ENCODE data around the gene DAPK2. TPM values are rescaled to one million over a fixed set of nuclear protein-coding genes. Genes with fewer than 3 reads are reported as not detected.
"Not testable (repeated sequence)": the region's sequence is repeated elsewhere in the genome, so short reads cannot be mapped to it uniquely, and the experiment has no call there.

Gene DAPK2
- total and polyA plus RNA-seq, 2 donors (not counting 1 experiment from before 2014, with no cell fraction given): 14.4 to 21.4 TPM

GRCh38 chr15:64089543-64090280 lies 43.4 kb upstream of the DAPK2 start:
- H3K4me1 ChIP-seq (ENCODE audit: control insufficient read depth, extremely low read depth, insufficient read depth, low read length): peaks cover 2% of the 10 kb centered on the region
- no peak for DNase-seq (ENCODE audit: low read depth in 2 of 2)
- no peak overlapping the region for H3K27ac ChIP-seq (ENCODE audit: insufficient read depth, low read length)
- H2AFZ ChIP-seq (ENCODE audit: low read length): no peak overlapping the region
- no peak overlapping the region for H3K9ac ChIP-seq (ENCODE audit: insufficient read depth, low read length)
- H3K9me3 ChIP-seq (ENCODE audit: control insufficient read depth, insufficient read depth, low read depth, low read length): no peaks in the 10 kb centered on the region
- peaks cover 5% of the 10 kb centered on the region for H3K36me3 ChIP-seq (ENCODE audit: control insufficient read depth, insufficient read depth, low read length)
- H3K4me2 ChIP-seq (ENCODE audit: extremely low read depth, insufficient read depth, low read length): no peak overlapping the region
- no peaks in the 10 kb centered on the region for H4K20me1 ChIP-seq (ENCODE audit: control insufficient read depth, extremely low read depth, insufficient read depth, low read length)
- no peaks in the 10 kb centered on the region for H3K27me3 ChIP-seq (ENCODE audit: control insufficient read depth, insufficient read depth, low read length)
- H3K4me3 ChIP-seq (replicated peaks in 1 of 4; ENCODE audit: control extremely low read depth in 1 of 4, insufficient read depth in 1 of 4, low read depth in 3 of 4, low read length in 4 of 4): no peak overlapping the region
- peaks cover 22% of the 10 kb centered on the region for H3K79me2 ChIP-seq (ENCODE audit: control insufficient read depth, insufficient read depth, low read length)
- TF ChIP-seq CTCF (conservative IDR thresholded peaks at IDR 0.05 in 1 of 2, IDR thresholded peaks at IDR 0.05 in 1 of 2; ENCODE audit: low read depth in 1 of 2, low read length in 2 of 2) (no peak), EZH2 (IDR thresholded peaks at IDR 0.05; ENCODE audit: low read length, missing control alignments) (no peak)

GRCh38 chr15:64082757-64083156 lies 36.5 kb upstream of the DAPK2 start:
- no peaks in the 10 kb centered on the region for H3K4me1 ChIP-seq (ENCODE audit: control insufficient read depth, extremely low read depth, insufficient read depth, low read length)
- no peak overlapping the region for H2AFZ ChIP-seq (ENCODE audit: low read length)
- no peaks in the 10 kb centered on the region for H3K9me3 ChIP-seq (ENCODE audit: control insufficient read depth, insufficient read depth, low read depth, low read length)
- no peak for DNase-seq (ENCODE audit: low read depth in 2 of 2)
- H3K4me3 ChIP-seq (replicated peaks in 1 of 4; ENCODE audit: control extremely low read depth in 1 of 4, insufficient read depth in 1 of 4, low read depth in 3 of 4, low read length in 4 of 4): no peak overlapping the region
- TF ChIP-seq EZH2 (IDR thresholded peaks at IDR 0.05; ENCODE audit: low read length, missing control alignments) (no peak), CTCF (conservative IDR thresholded peaks at IDR 0.05 in 1 of 2, IDR thresholded peaks at IDR 0.05 in 1 of 2; ENCODE audit: low read depth in 1 of 2, low read length in 2 of 2) (no peak)
- H4K20me1 ChIP-seq (ENCODE audit: control insufficient read depth, extremely low read depth, insufficient read depth, low read length): no peaks in the 10 kb centered on the region
- H3K27me3 ChIP-seq (ENCODE audit: control insufficient read depth, insufficient read depth, low read length): no peaks in the 10 kb centered on the region
- no peak overlapping the region for H3K27ac ChIP-seq (ENCODE audit: insufficient read depth, low read length)
- no peak overlapping the region for H3K9ac ChIP-seq (ENCODE audit: insufficient read depth, low read length)
- H3K79me2 ChIP-seq (ENCODE audit: control insufficient read depth, insufficient read depth, low read length): no peaks in the 10 kb centered on the region
- no peak overlapping the region for H3K4me2 ChIP-seq (ENCODE audit: extremely low read depth, insufficient read depth, low read length)
- H3K36me3 ChIP-seq (ENCODE audit: control insufficient read depth, insufficient read depth, low read length): peaks cover 3% of the 10 kb centered on the region

GRCh38 chr15:64073496-64073895 lies 27.2 kb upstream of the DAPK2 start:
- not testable (repeated sequence) for DNase-seq (ENCODE audit: low read depth in 2 of 2); H3K4me2 ChIP-seq (ENCODE audit: extremely low read depth, insufficient read depth, low read length); H3K4me3 ChIP-seq (replicated peaks in 1 of 4; ENCODE audit: control extremely low read depth in 1 of 4, insufficient read depth in 1 of 4, low read depth in 3 of 4, low read length in 4 of 4); H3K9ac ChIP-seq (ENCODE audit: insufficient read depth, low read length); H3K79me2 ChIP-seq (ENCODE audit: control insufficient read depth, insufficient read depth, low read length); H3K36me3 ChIP-seq (ENCODE audit: control insufficient read depth, insufficient read depth, low read length); H3K9me3 ChIP-seq (ENCODE audit: control insufficient read depth, insufficient read depth, low read depth, low read length); H4K20me1 ChIP-seq (ENCODE audit: control insufficient read depth, extremely low read depth, insufficient read depth, low read length); H3K27ac ChIP-seq (ENCODE audit: insufficient read depth, low read length); H3K27me3 ChIP-seq (ENCODE audit: control insufficient read depth, insufficient read depth, low read length); H2AFZ ChIP-seq (ENCODE audit: low read length)
- H3K4me1 ChIP-seq (ENCODE audit: control insufficient read depth, extremely low read depth, insufficient read depth, low read length): peaks cover 17% of the 10 kb centered on the region

Data from fibroblast of lung (primary cell).